ENCODE measurements around the gene SERHL2. TPM values are rescaled to one million over a fixed set of nuclear protein-coding genes. Genes with fewer than 3 reads are reported as not detected.
"Not testable (repeated sequence)": the region's sequence is repeated elsewhere in the genome, so short reads cannot be mapped to it uniquely, and the experiment has no call there.

Gene SERHL2
- total RNA-seq, 1 experiment from 2014 or later: 0.75 TPM

DNA sequence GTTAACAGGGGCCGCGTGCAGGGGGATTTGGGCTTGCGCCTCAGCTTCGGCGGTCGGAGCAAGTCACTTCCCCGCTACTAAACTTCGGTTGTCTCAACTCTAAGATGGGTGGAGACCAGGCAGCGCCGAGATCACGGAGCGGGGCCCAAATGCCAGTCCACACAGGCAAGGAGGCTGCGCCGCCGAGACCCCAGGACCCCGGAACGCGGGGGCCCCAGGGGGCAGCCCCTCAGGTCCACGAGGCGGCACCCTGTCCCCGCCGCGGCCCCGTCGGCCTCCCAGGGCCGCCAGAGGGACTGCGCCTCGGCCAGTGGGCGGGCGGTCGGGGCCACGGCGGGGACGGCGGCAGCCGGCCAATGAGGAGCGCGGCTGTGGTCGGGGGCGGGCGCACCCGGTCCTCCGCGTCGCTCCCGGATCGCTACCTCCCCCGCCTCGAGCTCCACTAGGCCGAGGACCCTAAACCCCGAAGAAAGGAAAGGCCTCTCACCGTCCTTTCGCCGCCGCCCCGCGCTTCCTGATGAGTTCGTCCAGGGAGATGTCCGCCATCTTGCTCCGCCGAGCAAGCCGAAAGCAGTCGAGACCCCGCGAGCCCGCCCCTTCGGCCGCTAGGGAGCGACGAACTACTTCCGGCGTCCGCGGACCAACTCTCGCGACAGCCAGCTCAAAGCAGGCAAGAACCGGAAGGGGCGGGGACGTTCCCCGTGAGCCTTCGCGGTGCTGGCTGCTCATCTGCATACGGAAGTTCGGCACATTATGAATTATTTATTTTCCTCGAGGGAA lies 60.7 kb downstream of the SERHL2 start, which contains the start of gene POLDIP3:
POLDIP3 (minus strand) TSS at position 572 of the 780 bp plus-strand sequence; CDS start at position 546, 26 bp downstream.
- Mint-ChIP-seq H3K4me3 (ENCODE audit: unreplicated experiment) (peak within 1 kb of the TSS; percentile 94), H3K9me3 (ENCODE audit: unreplicated experiment) (no peaks in the 10 kb centered on the region), H3K27ac (ENCODE audit: low read depth, unreplicated experiment) (peak within 1 kb of the TSS; percentile 100), H3K27me3 (ENCODE audit: insufficient read depth, unreplicated experiment) (no peaks in the 10 kb centered on the region), H3K36me3 (ENCODE audit: insufficient read depth, unreplicated experiment) (peaks cover 40% of the 10 kb centered on the region), H3K4me1 (ENCODE audit: insufficient read depth, unreplicated experiment) (peaks cover 29% of the 10 kb centered on the region)
- POLR2A ChIA-PET: interaction anchor here (0.5 to 4.4 kb wide), 34 partner anchors 9 to 963 kb away, joined by 3 to 37 read pairs (median 4); partner anchors contain the start of genes ARFGAP3, CYB5R3 and PACSIN2
- BruUV-seq (replicated peaks): no TSS peak
- TF ChIP-seq, protein P1, sequence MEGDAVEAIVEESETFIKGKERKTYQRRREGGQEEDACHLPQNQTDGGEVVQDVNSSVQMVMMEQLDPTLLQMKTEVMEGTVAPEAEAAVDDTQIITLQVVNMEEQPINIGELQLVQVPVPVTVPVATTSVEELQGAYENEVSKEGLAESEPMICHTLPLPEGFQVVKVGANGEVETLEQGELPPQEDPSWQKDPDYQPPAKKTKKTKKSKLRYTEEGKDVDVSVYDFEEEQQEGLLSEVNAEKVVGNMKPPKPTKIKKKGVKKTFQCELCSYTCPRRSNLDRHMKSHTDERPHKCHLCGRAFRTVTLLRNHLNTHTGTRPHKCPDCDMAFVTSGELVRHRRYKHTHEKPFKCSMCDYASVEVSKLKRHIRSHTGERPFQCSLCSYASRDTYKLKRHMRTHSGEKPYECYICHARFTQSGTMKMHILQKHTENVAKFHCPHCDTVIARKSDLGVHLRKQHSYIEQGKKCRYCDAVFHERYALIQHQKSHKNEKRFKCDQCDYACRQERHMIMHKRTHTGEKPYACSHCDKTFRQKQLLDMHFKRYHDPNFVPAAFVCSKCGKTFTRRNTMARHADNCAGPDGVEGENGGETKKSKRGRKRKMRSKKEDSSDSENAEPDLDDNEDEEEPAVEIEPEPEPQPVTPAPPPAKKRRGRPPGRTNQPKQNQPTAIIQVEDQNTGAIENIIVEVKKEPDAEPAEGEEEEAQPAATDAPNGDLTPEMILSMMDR (IDR thresholded peaks at IDR 0.05; ENCODE audit: unreplicated experiment): no peak
- CTCF ChIA-PET: interaction anchor here (0.6 to 1.2 kb wide), 6 partner anchors 11 to 1663 kb away, joined by 3 to 4 read pairs (median 3); no protein-coding TSS in a partner anchor
- intact Hi-C loops (cut with micrococcal nuclease): no loop called here
- peak; percentile 97 for DNase-seq (ENCODE audit: unreplicated experiment)

DNA sequence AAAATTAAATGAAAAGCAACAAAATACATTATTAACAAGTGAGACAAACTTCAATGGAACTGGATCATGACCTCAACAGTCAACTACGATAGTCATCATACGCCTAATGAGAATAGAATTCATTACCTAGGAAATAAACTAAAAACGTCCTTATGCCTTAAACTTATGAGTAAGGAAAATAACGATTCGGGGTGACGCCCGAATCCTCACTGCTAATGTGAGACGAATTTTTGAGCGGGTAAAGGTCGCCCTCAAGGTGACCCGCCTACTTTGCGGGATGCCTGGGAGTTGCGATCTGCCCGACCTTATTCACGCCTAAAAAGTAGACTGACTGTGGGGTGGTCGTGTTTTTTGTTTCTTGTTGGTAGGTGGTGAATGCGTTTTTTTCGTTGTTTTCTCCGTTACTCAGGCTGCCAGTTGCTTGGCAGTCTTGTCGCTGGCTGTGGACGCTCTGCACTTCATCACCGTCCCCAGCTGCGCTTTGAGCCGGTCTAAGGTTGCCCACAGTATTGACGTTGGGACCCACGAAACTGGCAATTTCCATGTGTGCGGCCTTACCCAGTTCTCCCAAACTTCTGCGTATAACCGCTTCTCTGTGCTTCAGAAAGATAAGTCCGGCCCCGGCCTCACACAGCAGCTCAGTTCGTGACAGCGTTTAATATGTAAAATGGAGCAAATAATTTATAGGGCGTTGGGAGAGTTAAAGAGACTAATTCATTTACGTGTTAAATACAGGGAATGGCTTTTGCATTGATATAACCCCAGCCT lies 61.5 kb downstream of the SERHL2 start:
- Mint-ChIP-seq H3K9me3 (ENCODE audit: unreplicated experiment) (no peaks in the 10 kb centered on the region), H3K4me1 (ENCODE audit: insufficient read depth, unreplicated experiment) (peaks cover 29% of the 10 kb centered on the region), H3K36me3 (ENCODE audit: insufficient read depth, unreplicated experiment) (peaks cover 40% of the 10 kb centered on the region), H3K27me3 (ENCODE audit: insufficient read depth, unreplicated experiment) (no peaks in the 10 kb centered on the region), H3K27ac (ENCODE audit: low read depth, unreplicated experiment) (peak overlapping the region; percentile 100), H3K4me3 (ENCODE audit: unreplicated experiment) (peak overlapping the region; percentile 94)
- intact Hi-C loops (cut with micrococcal nuclease): no loop called here
- peak; percentile 98 for DNase-seq (ENCODE audit: unreplicated experiment)
- CTCF ChIA-PET: interaction anchor here (0.6 to 1.2 kb wide), 3 partner anchors 22 to 191 kb away, joined by 3 read pairs; no protein-coding TSS in a partner anchor
- BruUV-seq (replicated peaks): TSS peak; percentile 100
- TF ChIP-seq, protein P1 (IDR thresholded peaks at IDR 0.05; ENCODE audit: unreplicated experiment): no peak
- POLR2A ChIA-PET: interaction anchor here (0.5 to 4.4 kb wide), 30 partner anchors 9 to 964 kb away, joined by 3 to 37 read pairs (median 4); partner anchors contain the start of genes ARFGAP3, CYB5R3 and PACSIN2

DNA sequence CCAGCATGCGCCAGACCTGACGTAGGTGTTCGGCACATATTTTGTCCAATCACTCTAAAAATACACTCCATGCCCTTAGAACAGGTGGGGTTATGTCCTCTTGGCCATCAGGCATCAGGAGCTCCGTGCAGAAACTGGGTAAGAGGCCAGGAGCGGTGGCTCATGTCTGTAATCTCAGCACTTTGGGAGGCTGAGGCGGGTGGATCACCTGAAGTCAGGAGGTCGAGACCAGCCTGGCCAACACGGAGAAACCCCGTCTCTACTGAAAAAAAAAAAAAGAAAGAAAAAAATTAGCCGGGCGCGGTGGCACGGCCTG lies 62.1 kb downstream of the SERHL2 start:
- H3K27ac Mint-ChIP-seq (ENCODE audit: low read depth, unreplicated experiment): peak overlapping the region; percentile 100
- peaks cover 34% of the 10 kb centered on the region for H3K4me1 Mint-ChIP-seq (ENCODE audit: insufficient read depth, unreplicated experiment)
- DNase-seq (ENCODE audit: unreplicated experiment); BruUV-seq (replicated peaks); intact Hi-C loops (cut with micrococcal nuclease); H3K27me3 Mint-ChIP-seq (ENCODE audit: insufficient read depth, unreplicated experiment); H3K9me3 Mint-ChIP-seq (ENCODE audit: unreplicated experiment): not testable (repeated sequence)
- peaks cover 42% of the 10 kb centered on the region for H3K36me3 Mint-ChIP-seq (ENCODE audit: insufficient read depth, unreplicated experiment)
- CTCF ChIA-PET: interaction anchor here (0.8 kb wide), 1 partner anchor 102 kb away, joined by 3 read pairs; no protein-coding TSS in a partner anchor
- peak overlapping the region; percentile 94 for H3K4me3 Mint-ChIP-seq (ENCODE audit: unreplicated experiment)
- POLR2A ChIA-PET: interaction anchor here (0.5 to 4.4 kb wide), 16 partner anchors 10 to 533 kb away, joined by 3 to 37 read pairs (median 8); partner anchors contain the start of genes ARFGAP3 and CYB5R3

DNA sequence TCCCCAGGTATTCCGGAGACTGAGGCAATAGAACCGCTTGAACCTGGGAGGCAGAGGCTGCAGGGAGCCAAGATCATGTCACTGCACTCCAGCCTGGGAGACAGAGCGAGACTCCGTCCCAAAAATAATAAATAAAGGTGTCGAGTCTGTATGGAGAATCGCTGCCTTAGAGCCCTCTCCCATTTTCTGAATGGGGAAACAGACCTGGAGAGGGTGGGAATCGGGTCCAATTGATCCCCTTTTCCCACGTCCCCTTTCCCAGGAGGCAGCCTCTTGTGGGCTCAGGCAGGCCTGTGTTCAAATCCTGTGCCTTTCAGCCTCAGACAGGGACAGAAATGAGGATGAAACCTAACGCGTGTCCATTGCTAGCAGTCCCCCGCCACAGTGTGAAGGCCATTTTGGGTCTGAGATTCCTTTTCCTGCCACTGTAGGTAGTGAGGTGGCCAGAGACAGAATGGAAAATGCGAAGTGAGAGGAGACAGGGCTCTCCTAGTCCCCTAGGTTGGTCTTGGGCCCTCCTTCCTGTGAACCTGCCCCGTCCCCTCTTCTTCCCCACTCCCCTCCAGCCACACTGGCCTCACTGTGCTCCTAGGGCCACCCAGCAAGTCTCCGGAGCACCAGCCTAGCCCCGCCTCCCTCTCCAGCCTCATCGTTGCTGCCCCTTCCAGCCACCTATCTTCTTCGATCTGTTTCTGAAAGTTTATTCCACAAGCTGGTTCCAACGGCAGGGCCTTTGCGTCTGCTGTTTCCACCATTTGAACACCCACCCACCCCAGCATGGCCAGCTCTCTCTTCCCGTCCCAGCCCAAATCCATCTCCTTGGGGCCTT lies 63.6 kb downstream of the SERHL2 start:
- DNase-seq (ENCODE audit: unreplicated experiment): no peak
- intact Hi-C loops (cut with micrococcal nuclease): no loop called here
- CTCF ChIA-PET: no interaction called here
- Mint-ChIP-seq H3K27me3 (ENCODE audit: insufficient read depth, unreplicated experiment) (no peaks in the 10 kb centered on the region), H3K4me3 (ENCODE audit: unreplicated experiment) (no peak overlapping the region), H3K4me1 (ENCODE audit: insufficient read depth, unreplicated experiment) (peaks cover 40% of the 10 kb centered on the region), H3K9me3 (ENCODE audit: unreplicated experiment) (no peaks in the 10 kb centered on the region), H3K36me3 (ENCODE audit: insufficient read depth, unreplicated experiment) (peaks cover 36% of the 10 kb centered on the region), H3K27ac (ENCODE audit: low read depth, unreplicated experiment) (peak overlapping the region; percentile 51)
- TF ChIP-seq, protein P1 (IDR thresholded peaks at IDR 0.05; ENCODE audit: unreplicated experiment): no peak
- POLR2A ChIA-PET: interaction anchor here (0.6 to 4.4 kb wide), 5 partner anchors 8 to 761 kb away, joined by 3 to 37 read pairs (median 6); partner anchors contain the start of gene CYB5R3
- BruUV-seq (replicated peaks): no TSS peak

Measured in MCF 10A (cell line).